Activated naive CD4-positive, alpha-beta T cell treated with anti-CD3 and anti-CD28 coated beads, Interleukin-2, amount 10 ng/mL, durations not matched to agents 5 hours and 36 hours (primary cell): Measurements from ENCODE around the gene ZFP62. TPM values are rescaled to one million over a fixed set of nuclear protein-coding genes. Genes with fewer than 3 reads are reported as not detected.

Source experiments
- total RNA-seq, 2 experiments: library from RNA; stranded (reverse); gene quantifications; one replicate each; pipeline ENCODE4 v1.2.3, GENCODE V29; 2021

The ZFP62 gene
- total RNA-seq, result 10 to 100 TPM; 31.0 to 32.8 TPM

DNA sequence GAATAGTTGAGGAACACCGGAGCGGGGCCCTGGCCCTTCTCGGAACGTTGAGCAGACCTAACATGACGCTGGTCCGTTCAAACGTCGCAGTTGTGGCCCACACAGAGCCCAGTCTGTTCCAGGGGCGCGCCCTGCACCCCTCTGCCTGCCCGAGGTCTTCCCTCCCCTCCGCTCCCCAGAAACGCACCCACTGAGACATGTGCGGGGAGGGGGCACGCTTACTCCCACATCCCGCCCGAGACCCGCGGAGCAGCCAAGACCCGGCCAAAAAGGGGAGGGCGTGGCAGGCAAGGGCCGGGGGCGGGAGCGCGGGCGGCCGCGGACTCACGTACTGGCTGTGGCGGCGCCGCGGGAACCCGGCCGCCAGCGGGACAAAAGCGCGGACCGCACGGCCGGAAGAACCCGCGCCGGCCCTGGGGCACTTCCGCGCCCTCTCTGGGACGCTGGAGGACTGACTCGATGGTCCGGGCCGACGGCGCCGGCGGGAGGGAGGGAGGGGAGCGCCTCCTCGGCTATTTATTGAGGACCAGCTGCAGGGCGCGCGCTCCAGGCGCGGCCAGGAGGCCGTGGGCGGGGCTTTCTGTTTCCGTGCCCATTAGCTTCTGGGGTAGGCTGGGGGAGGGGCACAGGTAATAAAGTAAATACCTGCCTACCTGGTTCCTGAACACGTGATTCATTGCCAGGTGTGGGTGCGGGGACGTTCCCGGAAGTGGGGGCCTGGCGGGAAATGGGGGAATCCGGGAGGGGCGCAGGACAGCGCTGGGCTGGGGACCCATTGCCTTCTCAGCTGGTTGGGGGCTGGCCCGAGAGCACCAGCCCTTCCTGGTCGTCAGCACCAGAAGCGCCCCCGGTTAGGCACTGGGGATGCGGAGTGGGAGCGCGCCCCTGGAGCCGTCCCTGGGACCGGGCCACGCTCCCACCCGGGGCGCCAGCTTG, at the start of gene ZFP62:
Gene ZFP62, minus strand, starts transcription at position 390 of the 936 bp plus-strand sequence. Its CDS starts 57 bp downstream, at position 333.

DNA sequence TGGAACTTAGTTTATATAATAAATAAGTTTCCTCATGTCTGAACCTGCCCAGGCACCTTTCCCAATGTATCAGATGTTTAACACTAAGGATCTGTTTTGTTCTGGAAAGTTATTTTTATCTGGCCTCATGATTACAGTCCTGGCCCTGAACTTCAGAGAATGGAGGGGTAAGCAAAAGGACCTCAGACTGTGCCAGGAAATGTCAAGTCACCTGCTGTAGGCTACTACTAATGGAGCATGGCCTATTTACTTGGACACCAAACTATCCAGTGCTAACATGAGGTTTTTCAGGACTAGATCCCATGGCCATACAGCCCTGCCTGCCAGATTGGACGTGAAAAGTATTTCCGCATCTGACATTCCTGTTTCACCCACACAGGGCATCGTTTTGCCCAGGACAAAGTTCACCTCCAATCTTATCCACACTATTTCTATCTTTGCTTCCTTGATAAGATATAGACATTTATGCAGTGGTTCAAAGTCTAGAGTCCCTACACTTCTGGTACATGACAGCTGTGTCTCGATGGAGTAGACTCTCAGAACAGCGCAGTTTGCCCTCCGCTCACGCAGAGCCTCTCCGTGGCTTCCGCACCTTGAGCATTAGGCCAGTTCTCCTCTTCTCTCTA, 37.7 kb upstream of the ZFP62 start, which contains the start of gene BTNL8:
Gene BTNL8, plus strand, starts transcription at position 539 of the 626 bp plus-strand sequence. CDS start 152 bp downstream, outside the sequence.

DNA sequence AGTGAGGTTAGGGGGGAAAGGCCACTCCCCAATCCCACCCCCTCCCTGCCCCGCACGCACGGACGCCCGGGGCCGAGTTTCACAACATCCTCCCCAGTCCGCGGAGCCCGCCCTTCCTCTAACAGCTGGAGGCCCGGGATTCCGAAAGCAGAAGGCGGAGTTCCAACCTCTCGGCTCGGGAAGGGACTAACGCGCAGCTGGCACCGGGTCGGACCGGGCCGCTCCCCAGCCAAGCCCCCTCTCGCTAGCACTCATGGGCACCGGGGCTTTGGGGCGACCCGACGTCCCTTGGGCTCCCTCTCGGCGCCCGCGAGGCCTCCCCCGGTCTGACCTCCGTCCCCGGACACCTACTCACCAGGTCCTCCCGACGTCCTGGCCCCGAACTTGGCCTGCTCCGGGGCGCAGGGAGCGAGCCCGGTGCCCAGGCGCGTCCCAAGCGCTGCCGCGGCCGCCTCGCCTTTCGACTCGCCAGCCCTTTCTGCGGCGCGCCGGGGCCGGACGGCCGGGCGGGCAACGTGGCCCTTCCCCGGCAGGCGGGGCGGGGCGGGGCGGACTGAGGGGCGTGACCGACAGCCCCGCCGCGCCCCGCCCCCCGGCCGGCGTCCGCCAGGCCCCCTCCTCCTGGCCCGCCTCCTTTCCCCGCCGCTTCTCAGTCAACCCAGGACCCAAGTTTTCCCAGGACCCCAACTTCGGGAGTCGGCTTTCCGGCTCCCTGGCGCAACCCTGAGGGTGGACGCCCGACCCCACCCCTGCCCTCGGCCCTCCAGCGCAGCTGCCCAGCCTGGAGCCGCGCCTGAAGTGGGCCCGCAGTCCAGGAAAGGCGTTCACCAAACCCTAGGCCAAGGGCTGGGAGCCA, 58.5 kb downstream of the ZFP62 start, which contains the start of gene MGAT1:
Gene MGAT1, minus strand, starts transcription at position 482 of the 856 bp plus-strand sequence. CDS start 9,835 bp downstream, outside the sequence.

Other genes with a start within 250 kb of the ZFP62 start
- 1 to 10 TPM; 1.3 to 1.4 TPM for gene FLT4, start 211.7 kb downstream of the ZFP62 start, total RNA-seq
- gene OR2Y1, start 121.2 kb downstream of the ZFP62 start, total RNA-seq, result not detected
- 100 to 1,000 TPM; 176 to 184 TPM for gene MGAT1, start 58.5 kb downstream of the ZFP62 start, total RNA-seq
- gene BTNL8, start 37.9 kb upstream of the ZFP62 start, total RNA-seq, result not detected
- not detected for gene BTNL3, start 127.6 kb upstream of the ZFP62 start, total RNA-seq
- gene BTNL9, start 179.0 kb upstream of the ZFP62 start, total RNA-seq, result not detected